Measurements from ENCODE around the gene COG8.

Gene COG8

GRCh38 chr16:69345923-69346322, 6.6 kb upstream of the COG8 start:
- no peak for DNase-seq

DNA sequence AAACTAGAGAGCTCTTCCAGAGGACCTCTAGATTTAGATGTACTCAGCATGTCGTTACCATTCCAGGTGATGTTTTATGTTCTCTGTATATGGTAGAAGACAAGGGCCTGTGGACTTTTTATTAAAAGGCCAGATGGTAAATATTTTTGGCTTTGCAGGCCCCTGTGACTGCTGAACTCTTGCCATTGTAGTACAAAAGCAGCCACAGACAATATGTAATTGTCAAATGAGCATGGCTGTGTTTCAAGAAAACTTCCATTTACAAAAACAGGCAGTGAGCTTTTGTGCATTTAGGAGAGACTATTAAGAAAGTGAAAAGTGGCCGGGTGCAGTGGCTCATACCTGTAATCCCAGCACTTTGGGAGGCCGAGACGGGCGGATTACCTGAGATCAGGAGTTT, 4.8 kb upstream of the COG8 start:
- no peak for DNase-seq

- no peak for DNase-seq
These were observed 806 bp upstream of the COG8 start for GRCh38 chr16:69340095-69340644.

- DNase-seq, result no peak
These were observed 641 bp downstream of the COG8 start for GRCh38 chr16:69338557-69339288.

DNA sequence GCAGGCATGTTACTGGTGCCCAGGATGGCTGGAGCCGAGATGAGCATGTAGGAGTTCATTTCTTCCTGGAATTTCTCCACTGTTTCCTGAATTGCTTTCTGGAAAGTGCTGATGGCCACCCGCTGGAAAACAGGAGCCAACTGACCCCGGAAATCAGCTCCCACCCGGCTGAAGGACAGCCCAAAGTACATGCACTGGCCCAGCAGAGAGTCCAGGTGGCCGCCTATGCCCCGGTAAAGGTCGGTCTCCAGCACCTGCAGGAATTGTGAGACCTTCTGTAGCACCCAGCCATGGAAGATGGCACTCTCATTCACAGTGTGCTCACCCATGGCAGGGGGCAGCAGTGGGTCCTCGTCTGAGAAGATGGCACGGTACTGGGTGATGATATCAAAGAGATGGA, 4.7 kb downstream of the COG8 start:
- no peak for DNase-seq

GRCh38 chr16:69330286-69331109, 8.9 kb downstream of the COG8 start, which contains the start of gene PDF:
Gene PDF (minus strand): TSS chr16:69330588. CDS start chr16:69330570, 18 bp downstream.
- peak; percentile 93 for DNase-seq

- DNase-seq, result peak; percentile 25
These were observed 9.7 kb downstream of the COG8 start for GRCh38 chr16:69329369-69330285.

- DNase-seq, result no peak
These were observed 10.5 kb downstream of the COG8 start for GRCh38 chr16:69328854-69329316.

DNA sequence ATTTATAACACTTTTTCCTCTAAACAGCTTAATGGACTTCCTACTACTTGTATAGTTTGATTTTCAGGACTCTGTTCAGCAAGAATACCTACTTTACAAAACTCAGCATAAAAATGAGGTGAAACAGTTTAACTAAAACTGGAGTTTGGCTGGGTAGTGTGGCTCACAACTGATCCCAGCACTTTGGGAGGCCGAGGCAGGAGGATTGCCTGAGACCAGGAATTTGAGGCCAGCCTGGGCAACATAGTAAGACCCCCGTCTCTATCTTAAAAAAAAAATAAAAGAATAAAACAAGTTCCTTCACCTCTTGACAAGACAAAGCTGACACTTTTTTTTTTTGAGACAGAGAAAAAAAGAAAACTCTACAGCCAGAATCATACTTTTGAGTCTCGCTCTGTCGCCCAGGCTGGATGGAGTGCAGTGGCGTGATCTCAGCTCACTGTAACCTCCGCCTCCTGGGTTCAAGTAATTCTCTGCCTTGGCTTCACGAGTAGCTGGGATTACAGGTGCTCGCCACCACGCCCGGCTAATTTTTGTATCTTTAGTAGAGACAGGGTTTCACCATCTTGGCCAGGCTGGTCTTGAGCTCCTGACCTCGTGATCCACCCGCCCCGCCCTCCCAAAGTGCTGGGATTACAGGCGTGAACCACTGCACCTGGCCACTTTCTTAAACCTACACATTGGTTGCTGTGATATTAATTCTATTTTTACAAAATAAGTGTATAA, 11.6 kb downstream of the COG8 start:
- DNase-seq, result no peak

- DNase-seq, result no peak
These were observed 13.0 kb downstream of the COG8 start for GRCh38 chr16:69326172-69326873.

DNA sequence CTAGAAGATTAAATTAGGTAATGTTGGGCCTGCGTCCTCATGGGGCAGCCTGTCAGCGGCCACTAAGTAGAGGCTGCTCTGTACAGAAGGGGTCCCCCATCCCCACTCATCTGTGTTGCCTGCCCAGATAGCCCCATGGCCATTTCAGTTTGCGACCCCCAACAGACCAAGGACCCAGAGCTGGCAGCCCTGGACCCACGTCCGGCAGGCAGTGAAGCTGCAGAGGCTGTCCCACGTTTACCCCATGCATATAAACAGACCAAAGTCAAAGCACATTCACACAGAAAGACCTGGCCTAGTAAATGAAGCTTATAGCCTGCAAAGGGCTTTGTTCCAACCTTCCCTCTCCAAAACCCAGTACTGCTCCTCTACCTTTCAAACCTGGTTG, 13.6 kb downstream of the COG8 start:
- DNase-seq, result no peak

DNA sequence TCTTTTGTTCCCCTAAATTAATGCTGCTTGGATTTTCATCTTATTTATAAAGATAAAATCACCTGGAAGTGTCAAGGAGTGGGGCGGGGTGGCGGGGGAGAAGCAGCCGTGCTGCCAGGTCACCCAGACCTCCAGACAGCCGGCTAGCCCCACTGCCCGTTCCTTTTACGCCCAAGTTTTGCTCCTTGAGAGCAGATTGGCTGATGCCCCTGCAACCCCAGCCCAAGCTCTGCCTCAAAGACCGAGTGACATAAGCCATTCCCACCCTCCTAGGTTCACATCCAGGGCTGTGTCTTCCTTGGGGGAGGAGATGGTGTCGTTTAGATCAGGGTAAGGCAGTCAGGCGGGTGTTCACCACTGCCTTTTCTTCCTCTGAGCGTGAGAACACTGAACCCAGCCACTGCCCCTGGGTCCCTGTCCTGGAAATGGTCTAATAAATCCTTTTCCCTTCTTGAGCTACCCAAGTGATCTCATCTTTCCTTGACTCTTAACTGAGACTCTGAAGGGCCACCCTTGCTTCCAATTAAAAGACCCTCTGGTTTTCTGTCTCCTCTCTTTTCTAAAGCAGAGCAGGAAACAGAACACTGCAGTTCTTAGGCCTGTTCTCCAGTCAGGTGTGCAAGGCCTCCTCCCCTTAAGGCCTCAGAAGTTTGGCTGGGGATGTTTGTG, 14.6 kb downstream of the COG8 start:
- DNase-seq, result no peak

DNA sequence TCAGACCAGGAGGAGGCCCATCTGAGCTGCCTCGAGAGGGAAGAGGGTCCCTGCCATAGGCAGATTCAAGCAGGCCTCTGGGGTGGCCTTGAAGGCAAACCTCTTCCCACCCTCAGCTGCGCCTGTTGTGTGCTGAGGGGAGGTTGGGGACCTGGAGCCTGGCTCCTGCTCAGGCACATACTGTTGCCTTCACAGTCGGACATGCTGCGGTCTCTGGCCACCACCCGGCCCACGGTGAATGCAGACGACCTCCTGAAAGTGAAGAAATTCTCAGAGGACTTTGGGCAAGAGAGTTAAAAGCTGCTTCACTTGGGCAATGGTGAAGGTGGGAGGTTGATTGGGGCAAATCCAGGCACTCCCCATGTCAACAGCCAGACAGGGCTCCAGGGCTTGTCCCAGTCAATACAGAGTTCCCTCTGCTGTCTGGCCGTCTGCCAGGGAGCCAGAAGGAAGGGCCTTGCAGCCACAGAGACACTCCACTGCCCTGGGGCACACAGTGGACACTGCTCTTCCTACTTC, 15.3 kb downstream of the COG8 start:
- no peak for DNase-seq

DNA sequence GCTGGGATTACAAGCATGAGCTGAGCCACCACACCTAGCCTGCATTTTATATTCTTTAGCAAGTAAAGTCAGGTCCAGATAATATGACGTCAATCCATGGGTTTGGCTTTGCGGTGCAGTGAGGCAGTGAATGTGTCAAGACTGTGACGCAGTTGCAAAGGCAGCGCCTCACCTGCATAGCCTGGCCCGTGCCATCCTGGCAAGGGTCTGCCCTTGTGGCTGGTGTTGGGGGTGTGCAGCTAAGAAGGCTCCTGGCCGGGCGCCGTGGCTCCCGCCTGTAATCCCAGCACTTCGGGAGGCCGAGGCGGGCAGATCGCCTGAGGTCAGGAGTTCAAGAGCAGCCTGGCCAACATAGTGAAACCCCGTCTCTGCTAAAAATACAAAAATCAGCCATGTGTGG, 15.9 kb downstream of the COG8 start:
- no peak for DNase-seq

DNA sequence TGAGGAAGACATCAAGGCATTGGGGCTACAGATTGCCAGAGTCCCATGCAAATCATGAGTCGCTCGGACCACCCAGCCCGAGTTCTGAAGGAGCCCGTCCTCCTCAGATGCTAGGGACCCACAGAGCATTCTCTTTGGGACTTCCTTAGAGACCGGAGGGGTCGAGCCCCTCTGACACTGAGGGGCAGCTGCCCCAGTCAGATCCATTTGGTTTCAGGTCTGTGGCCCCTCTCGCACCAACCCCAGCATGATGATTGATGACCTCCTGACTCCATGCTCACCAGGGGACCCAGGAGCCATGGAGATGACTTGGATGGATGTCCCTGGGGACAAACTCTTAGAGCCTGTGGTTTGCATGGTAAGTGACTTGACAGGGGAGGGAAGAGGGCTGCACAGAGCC, 17.0 kb downstream of the COG8 start:
- DNase-seq, result no peak

DNA sequence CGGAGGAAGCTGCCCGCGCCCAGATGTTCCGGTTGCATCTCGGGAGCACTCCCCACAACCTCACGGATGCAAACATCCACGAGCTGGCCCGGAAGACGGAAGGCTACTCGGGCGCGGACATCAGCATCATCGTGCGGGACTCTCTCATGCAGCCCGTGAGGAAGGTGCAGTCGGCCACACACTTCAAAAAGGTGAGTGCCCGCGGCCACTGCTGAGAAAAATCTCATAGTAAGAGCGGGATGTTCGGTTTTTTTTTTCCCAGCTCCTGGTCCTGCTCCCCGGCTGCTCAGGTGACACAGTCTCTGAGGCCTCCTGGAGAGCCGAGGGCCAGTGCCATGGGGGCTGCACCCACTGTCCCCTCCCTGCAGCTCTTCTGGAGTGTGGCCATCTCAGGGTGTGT, 18.3 kb downstream of the COG8 start:
- DNase-seq, result no peak

DNA sequence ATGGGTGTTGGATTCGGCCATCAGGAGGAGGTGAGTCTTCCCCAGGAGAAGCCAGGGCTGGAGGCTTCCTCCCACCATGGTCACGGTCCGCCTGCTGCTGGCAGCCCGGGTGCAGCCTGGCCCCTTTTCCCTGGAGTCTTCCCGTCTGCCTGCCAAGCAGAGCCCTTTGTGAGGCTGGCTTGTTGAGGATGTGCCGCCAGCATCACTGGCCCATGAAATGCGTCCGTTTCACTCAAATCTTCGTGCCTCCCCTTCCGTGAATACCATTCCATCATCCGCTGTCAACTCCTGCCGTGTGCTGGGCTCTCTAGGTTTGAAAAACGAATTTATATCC, 18.7 kb downstream of the COG8 start:
- DNase-seq, result no peak

DNA sequence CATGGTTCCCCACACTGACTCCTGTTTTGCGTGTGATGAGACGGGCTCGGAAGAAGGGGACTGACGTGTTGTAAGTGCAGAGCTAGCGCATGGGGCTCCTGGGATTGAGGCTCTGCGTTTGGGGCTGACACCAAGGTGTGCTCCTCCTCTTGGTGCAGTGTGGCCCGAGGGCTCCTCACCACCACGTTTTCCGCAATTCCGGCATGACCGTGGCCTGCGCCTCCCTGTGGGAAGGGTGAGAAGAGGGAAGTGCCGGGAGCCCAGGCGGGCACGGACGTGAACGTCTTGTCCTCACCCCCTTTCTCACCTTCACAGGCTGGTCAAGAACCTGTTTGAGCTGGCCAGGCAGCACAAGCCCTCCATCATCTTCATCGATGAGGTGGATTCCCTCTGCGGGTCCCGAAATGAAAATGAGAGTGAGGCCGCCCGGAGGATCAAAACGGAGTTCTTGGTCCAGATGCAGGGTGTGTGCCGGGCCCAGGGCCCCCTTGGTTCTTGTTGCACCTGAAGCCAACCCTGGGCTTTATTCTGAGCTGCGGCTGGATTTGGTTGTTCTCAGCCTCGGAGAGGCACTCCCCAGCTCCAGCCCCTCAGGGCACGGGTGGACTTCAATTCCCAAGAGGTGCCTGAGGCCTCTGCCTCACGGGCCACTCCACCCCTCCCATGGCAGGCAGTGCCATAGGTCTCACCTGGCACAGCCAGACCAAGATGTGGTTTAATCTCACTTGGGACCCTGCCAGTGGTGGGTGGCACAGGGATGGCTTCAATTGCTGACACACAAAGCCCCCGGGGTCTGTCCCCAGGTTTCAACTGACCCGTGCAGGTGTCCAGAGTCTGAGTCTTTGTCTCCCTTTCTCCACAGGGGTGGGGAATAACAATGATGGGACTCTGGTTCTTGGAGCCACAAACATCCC, 19.3 kb downstream of the COG8 start:
- no peak for DNase-seq

GRCh38 chr16:69319381-69319780, 20.0 kb downstream of the COG8 start:
- no peak for DNase-seq

All from fibroblast of skin of abdomen (primary cell).